Hematopoietic multipotent progenitor cell treated with erythropoietin and hydrocortisone succinate and interleukin-3 and kit ligand, for 15 days (in vitro differentiated cells): ENCODE results near the gene SMAD4.
"Not testable (repeated sequence)": the region's sequence is repeated elsewhere in the genome, so short reads cannot be mapped to it uniquely, and the experiment has no call there.

Experiments used
- DNase-seq: peaks from one replicate; pipeline ENCODE4 v3.0.0-alpha.2; 2015; ENCODE audit warnings: low spot score

SMAD4 gene

GRCh38 chr18:51070545-51070944 lies 40.5 kb downstream of the SMAD4 start:
- DNase-seq = no peak

DNA sequence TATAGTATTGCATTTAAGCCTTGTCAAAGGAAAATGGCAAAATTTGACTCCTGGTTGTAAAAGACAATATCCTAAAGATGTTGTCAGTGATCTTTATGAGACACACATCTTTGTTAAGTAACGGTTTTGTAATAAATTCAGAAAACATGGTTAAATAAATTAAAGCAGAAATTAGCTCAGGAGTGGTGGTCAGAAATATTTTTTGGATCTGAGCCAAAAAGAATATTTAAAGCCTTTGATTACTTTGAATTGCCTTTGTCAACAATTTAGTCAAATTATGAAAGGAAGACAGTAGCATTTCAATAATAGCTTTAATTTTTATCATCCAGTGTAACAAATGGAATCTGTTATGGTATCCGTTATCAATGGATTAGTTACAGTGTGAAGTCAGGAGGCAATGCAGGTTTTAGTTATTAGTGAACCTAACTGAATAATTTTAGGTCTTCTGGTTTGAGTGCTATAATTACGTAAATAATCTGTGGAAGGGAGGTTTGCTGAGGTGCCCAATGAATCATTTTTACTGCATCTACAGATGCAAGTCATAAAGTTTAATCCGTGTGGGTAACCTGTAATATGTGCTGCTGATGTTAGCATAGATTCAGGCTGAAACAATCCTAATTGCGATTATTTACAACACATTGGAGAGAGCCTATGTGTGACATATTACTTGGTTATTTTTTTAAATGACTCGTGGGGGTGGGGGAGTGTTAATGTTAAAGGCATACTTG lies 42.7 kb downstream of the SMAD4 start:
- DNase-seq = no peak

- DNase-seq = no peak
Measured at GRCh38 chr18:51074605-51075004, 44.6 kb downstream of the SMAD4 start.

DNA sequence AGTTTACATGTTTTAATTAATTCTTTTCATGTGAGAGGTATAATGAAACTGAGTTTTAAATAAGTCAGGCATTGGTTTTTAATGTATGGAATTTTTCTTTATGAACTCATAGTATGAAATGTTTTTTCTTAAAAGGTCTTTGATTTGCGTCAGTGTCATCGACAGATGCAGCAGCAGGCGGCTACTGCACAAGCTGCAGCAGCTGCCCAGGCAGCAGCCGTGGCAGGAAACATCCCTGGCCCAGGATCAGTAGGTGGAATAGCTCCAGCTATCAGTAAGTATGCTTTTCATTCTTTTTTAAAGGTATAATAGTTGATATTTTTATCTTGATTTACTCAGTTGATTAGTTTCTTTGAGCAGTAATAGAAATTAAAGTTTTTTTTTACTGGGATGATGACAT lies 46.5 kb downstream of the SMAD4 start:
- no peak for DNase-seq

- no peak for DNase-seq
Measured at GRCh38 chr18:51077217-51077616, 47.2 kb downstream of the SMAD4 start.

- no peak for DNase-seq
Measured at GRCh38 chr18:51078026-51078425, 48.0 kb downstream of the SMAD4 start.

- DNase-seq = no peak
Measured at GRCh38 chr18:51082571-51083267, 52.7 kb downstream of the SMAD4 start.

DNA sequence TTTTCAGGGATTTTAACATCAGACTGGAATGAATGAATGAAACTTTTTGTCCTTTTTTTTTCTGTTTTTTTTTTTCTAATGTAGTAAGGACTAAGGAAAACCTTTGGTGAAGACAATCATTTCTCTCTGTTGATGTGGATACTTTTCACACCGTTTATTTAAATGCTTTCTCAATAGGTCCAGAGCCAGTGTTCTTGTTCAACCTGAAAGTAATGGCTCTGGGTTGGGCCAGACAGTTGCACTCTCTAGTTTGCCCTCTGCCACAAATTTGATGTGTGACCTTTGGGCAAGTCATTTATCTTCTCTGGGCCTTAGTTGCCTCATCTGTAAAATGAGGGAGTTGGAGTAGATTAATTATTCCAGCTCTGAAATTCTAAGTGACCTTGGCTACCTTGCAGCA lies 53.4 kb downstream of the SMAD4 start:
- no peak for DNase-seq

- DNase-seq = no peak
Measured at GRCh38 chr18:51088410-51088809, 58.4 kb downstream of the SMAD4 start.

DNA sequence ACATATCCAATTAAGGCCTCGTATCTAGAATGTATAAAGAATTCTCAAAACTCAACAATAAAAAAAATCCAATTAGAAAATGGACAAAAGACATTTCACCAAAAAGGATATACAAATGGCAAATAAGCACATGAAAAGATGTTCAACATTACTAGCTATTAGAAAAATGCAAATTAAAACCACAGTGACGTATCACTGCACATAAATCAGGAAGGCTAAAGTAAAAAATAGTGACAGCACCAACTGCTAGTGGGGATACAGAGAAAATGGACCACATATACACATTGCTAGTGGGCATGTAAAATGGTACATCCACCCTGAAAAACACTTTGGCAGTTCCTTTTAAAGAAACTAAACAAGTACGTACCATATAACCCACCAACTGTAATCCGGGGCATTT lies 59.7 kb downstream of the SMAD4 start:
- no peak for DNase-seq

DNA sequence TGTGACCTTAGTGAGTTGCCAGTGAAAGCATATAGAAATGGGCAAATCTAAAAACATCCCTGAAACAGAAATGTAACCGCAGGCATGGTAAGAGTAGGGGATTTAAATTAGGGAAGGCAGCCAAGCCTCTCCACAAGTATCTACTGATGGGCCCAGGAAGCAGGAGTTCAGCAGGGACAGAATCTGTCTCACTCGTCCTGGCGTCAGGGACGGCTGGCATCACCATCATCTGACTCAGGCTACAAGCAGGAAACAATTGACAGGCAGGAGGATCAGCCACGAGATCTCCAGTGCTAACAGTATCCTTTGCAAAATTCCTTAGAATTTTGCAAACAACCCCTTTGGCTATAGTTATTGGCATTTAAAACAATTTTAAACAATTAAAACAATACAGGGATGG lies 61.3 kb downstream of the SMAD4 start:
- no peak for DNase-seq

DNA sequence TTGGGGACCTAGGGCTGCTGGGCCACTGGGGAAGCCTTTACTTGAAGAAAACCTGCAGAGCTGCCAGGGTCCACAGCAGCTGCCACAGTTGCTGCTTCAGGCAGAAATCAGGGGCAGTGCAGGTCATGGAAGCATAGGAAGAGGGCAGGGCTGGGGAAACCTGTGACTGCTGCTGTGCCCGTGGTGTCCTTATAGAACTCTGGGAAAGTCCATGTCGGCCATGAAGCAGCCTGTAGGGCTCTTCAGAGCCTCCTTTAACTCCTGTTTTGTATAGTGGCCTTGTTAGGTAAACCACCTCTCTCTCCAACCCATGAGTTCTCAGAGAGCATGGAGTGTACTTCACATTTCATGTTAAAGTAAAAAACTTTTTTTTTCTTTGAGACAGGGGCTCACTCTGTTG lies 62.1 kb downstream of the SMAD4 start:
- DNase-seq = no peak

DNA sequence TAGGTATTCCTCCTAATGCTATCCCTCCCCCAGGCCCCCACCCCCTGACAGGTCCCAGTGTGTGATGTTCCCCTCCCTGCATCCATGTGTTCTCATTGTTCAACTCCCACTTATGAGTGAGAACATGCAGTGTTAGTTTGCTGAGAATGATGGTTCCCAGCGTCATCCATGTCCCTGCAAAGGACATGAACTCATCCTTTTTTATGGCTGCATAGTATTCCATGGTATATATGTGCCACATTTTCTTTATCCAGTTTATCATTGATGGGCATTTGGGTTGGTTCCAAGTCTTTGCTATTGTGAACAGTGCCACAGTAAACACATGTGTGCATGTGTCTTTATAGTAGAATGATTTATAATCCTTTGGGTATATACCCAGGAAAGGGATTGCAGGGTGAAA lies 63.0 kb downstream of the SMAD4 start:
- DNase-seq = not testable (repeated sequence)

- no peak for DNase-seq
Measured at GRCh38 chr18:51097021-51097822, 67.2 kb downstream of the SMAD4 start.

GRCh38 chr18:51098082-51098481 lies 68.1 kb downstream of the SMAD4 start:
- no peak for DNase-seq

DNA sequence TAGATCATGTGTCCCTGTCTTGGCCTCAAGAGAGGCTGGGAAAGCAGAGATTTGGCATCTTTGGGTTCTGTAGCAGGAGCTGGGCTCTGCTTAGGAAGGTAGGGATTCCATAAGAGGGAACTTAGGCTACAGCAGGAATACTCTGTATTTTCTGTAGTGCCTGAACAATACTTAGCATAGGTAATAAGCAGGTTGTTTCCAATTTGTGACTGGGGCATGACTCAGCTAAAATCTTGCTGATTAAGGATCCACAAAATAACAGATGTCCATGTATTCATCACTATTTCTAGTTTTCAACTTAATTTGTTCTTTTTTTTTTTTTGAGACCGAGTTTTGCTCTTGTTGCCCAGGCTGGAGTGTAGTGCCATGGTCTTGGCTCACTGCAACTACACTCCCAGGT lies 68.5 kb downstream of the SMAD4 start:
- DNase-seq = no peak

GRCh38 chr18:51100385-51101120 lies 70.5 kb downstream of the SMAD4 start:
- no peak for DNase-seq

- DNase-seq = no peak
Measured at GRCh38 chr18:51107082-51107481, 77.1 kb downstream of the SMAD4 start.

GRCh38 chr18:51107598-51108305 lies 77.7 kb downstream of the SMAD4 start:
- no peak for DNase-seq

- no peak for DNase-seq
Measured at GRCh38 chr18:51108330-51108729, 78.3 kb downstream of the SMAD4 start.

- peak; percentile 51 for DNase-seq
Measured at GRCh38 chr18:51110073-51110797, 80.2 kb downstream of the SMAD4 start.
